ENCODE data around the gene NEU2.

DNA sequence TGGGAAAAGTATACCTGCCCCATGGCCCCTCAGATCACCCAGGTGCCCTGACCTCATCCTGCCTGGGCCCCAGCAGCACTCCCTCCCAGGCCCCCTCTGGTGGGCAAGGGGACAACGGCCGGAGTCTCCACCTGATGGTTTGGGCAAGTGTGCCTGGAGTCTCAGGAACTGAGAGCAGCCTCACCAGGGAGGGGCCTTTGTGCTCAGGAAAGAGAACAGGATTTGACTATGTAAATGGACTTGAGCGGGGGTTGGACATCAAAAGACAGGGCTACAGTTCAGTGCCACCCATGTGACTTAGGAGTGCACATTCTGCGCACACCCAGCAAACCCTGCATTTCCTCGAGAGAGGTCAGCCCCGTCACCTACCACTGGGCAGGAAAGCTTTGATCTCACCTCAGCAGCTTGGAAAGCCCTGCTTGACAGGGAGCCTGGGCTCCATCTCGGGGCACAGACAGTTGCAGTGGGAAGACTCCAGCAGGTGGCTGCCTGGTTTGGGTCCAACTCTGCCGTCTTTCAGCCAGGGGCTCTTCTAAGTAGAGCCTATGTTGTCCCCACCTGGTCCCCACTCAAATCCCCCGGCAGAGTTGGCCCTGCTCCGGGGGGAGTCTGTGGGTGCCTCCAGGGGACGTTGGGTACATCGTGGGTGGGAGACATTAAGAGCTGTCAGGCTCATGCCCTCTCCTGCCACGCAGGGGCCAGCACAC is 30.9 kb downstream of the NEU2 start:
- no peak for TF ChIP-seq ZSCAN30 (tag by site-specific recombination; IDR thresholded peaks at IDR 0.05)
- TF ChIP-seq, protein P1, sequence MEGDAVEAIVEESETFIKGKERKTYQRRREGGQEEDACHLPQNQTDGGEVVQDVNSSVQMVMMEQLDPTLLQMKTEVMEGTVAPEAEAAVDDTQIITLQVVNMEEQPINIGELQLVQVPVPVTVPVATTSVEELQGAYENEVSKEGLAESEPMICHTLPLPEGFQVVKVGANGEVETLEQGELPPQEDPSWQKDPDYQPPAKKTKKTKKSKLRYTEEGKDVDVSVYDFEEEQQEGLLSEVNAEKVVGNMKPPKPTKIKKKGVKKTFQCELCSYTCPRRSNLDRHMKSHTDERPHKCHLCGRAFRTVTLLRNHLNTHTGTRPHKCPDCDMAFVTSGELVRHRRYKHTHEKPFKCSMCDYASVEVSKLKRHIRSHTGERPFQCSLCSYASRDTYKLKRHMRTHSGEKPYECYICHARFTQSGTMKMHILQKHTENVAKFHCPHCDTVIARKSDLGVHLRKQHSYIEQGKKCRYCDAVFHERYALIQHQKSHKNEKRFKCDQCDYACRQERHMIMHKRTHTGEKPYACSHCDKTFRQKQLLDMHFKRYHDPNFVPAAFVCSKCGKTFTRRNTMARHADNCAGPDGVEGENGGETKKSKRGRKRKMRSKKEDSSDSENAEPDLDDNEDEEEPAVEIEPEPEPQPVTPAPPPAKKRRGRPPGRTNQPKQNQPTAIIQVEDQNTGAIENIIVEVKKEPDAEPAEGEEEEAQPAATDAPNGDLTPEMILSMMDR (tag by site-specific recombination; IDR thresholded peaks at IDR 0.05) = 0 out of 2 replicates have a peak, but pooled peaks have one; percentile 37
- TF ChIP-seq, protein P2, sequence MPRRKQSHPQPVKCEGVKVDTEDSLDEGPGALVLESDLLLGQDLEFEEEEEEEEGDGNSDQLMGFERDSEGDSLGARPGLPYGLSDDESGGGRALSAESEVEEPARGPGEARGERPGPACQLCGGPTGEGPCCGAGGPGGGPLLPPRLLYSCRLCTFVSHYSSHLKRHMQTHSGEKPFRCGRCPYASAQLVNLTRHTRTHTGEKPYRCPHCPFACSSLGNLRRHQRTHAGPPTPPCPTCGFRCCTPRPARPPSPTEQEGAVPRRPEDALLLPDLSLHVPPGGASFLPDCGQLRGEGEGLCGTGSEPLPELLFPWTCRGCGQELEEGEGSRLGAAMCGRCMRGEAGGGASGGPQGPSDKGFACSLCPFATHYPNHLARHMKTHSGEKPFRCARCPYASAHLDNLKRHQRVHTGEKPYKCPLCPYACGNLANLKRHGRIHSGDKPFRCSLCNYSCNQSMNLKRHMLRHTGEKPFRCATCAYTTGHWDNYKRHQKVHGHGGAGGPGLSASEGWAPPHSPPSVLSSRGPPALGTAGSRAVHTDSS (tag by site-specific recombination; IDR thresholded peaks at IDR 0.05) = no peak
- no peak for TF ChIP-seq ZNF292 (tag by site-specific recombination; IDR thresholded peaks at IDR 0.05; ENCODE audit: borderline replicate concordance, low read depth)
- TF ChIP-seq ZEB2 (tag by site-specific recombination; IDR thresholded peaks at IDR 0.05) = no peak
- TF ChIP-seq ZNF184 (tag by site-specific recombination; IDR thresholded peaks at IDR 0.05) = no peak
